RWPE1 (cell line): ENCODE data around the gene KHSRP.

Experiments used
- CTCF ChIA-PET: fragments of 350-600 bp; sonication (Branson Sonifier 250); formaldehyde crosslinking; extraction: SDS; loops from one replicate; lab custom pipeline; 2021; lab: Yijun Ruan, JAX
- POLR2A ChIA-PET: fragments of 400-600 bp; formaldehyde crosslinking; extraction: SDS; loops from one replicate; lab custom pipeline; 2020; ENCODE audit warnings: antibody characterized with exemption; ENCODE audit not compliant: low non-redundant PET; lab: Yijun Ruan, JAX
- DNase-seq: peaks from one replicate; pipeline ENCODE4 v3.0.0; 2012; ENCODE audit warnings: low spot score
- H3K27ac ChIP-seq: fragments of 450-650 bp; 2 replicates; pipeline ENCODE4 v1.5.1; 2017
- CTCF ChIP-seq: fragments of 450-650 bp; conservative IDR thresholded peaks from 2 replicates; pipeline ENCODE4 v1.5.1; 2017; ENCODE audit warnings: low read depth, mild to moderate bottlenecking

Gene KHSRP

GRCh38 chr19:6421075-6422014 is 3.3 kb downstream of the KHSRP start:
- no peak for DNase-seq
- POLR2A ChIA-PET = interaction anchor here (0.6 to 1.1 kb wide), 3 partner anchors 48 to 873 kb away, joined by 4 to 6 read pairs (median 4); no protein-coding TSS in a partner anchor
- TF ChIP-seq CTCF = no peak
- peak overlapping the region; percentile 20 for H3K27ac ChIP-seq
- CTCF ChIA-PET = no interaction called here

- no peak for DNase-seq
- peak overlapping the region; percentile 16 for H3K27ac ChIP-seq
- ChIA-PET CTCF (no interaction called here), POLR2A (no interaction called here)
- TF ChIP-seq CTCF = no peak
Measured at GRCh38 chr19:6418562-6418932, 6.1 kb downstream of the KHSRP start.

- DNase-seq = no peak
- CTCF ChIA-PET = interaction anchor here (0.5 to 1.0 kb wide), 4 partner anchors 10 to 49 kb away, joined by 3 to 5 read pairs (median 3); partner anchors contain the start of gene PSPN
- peak; percentile 28; the same call in 1 of the 2 replicates for TF ChIP-seq CTCF
- peak overlapping the region; percentile 9 for H3K27ac ChIP-seq
- POLR2A ChIA-PET = no interaction called here
Measured at GRCh38 chr19:6417713-6418561, 6.7 kb downstream of the KHSRP start.

- ChIA-PET POLR2A (no interaction called here), CTCF (interaction anchor here (0.5 to 1.0 kb wide), 3 partner anchors 9 to 41 kb away, joined by 3 to 5 read pairs (median 3); partner anchors contain the start of gene PSPN)
- TF ChIP-seq CTCF = no peak
- no peak for DNase-seq
- peak overlapping the region; percentile 9; the same call in 1 of the 2 replicates for H3K27ac ChIP-seq
Measured at GRCh38 chr19:6416658-6417405, 7.8 kb downstream of the KHSRP start.

GRCh38 chr19:6415591-6416190 is 8.9 kb downstream of the KHSRP start:
- peak overlapping the region; percentile 25 for H3K27ac ChIP-seq
- no peak for DNase-seq
- ChIA-PET CTCF (interaction anchor here (0.6 to 0.8 kb wide), 3 partner anchors 10 to 101 kb away, joined by 3 to 7 read pairs (median 5); no protein-coding TSS in a partner anchor), POLR2A (no interaction called here)
- no peak for TF ChIP-seq CTCF
